OCI-LY3 (cell line): ENCODE data around the gene SYF2.
"Not testable (repeated sequence)": the region's sequence is repeated elsewhere in the genome, so short reads cannot be mapped to it uniquely, and the experiment has no call there.

Experiments used
- H2AFZ ChIP-seq: fragments of 200-600, 300-600 bp; shearing (Covaris generic); 2 replicates; pipeline ENCODE4 v1.6.0; 2014; ENCODE audit warnings: antibody characterized with exemption, low read depth, low read length
- H3K27ac ChIP-seq: fragments of 200-600, 300-600 bp; sonication (generic); 2 replicates; pipeline ENCODE4 v1.5.1; 2014; ENCODE audit warnings: mild to moderate bottlenecking, low read length, moderate library complexity, mixed read lengths
- H3K27me3 ChIP-seq: fragments of 200-600, 300-600 bp; sonication (generic); 2 replicates; pipeline ENCODE4 v1.6.1; 2014; ENCODE audit warnings: low read depth, low read length, mixed read lengths
- H3K36me3 ChIP-seq: fragments of 200-600, 300-600 bp; sonication (generic); replicated peaks from 2 replicates; pipeline ENCODE3; 2014; ENCODE audit warnings: low read depth, low read length, mixed read lengths
- H3K4me1 ChIP-seq: fragments of 300-600, 200-600 bp; sonication (generic); 2 replicates; pipeline ENCODE4 v1.6.1; 2014; ENCODE audit warnings: low read length, mixed read lengths
- H3K4me2 ChIP-seq: fragments of 200-600, 300-600 bp; sonication (generic); 2 replicates; pipeline ENCODE4 v1.6.1; 2014; ENCODE audit warnings: low read length, mixed read lengths
- H3K4me3 ChIP-seq: fragments of 300-600, 200-600 bp; sonication (generic); 2 replicates; pipeline ENCODE4 v1.5.1; 2014; ENCODE audit warnings: antibody characterized with exemption, mild to moderate bottlenecking, low read length, moderate library complexity
- H3K79me2 ChIP-seq: fragments of 300-600, 200-600 bp; shearing (Covaris generic); 2 replicates; pipeline ENCODE4 v1.6.1; 2014; ENCODE audit warnings: mild to moderate bottlenecking, low read length, mixed read lengths
- H3K9ac ChIP-seq: fragments of 300-600, 200-600 bp; shearing (Covaris generic); 2 replicates; pipeline ENCODE4 v1.6.0; 2014; ENCODE audit warnings: mild to moderate bottlenecking, low read length, moderate library complexity
- H3K9me3 ChIP-seq: fragments of 200-600, 300-600 bp; shearing (Covaris generic); 2 replicates; pipeline ENCODE4 v1.6.1; 2014; ENCODE audit warnings: low read length, mixed read lengths; ENCODE audit not compliant: insufficient read depth
- H4K20me1 ChIP-seq: fragments of 200-600, 300-600 bp; sonication (generic); 2 replicates; pipeline ENCODE4 v1.6.1; 2016; ENCODE audit warnings: low read length, mixed read lengths; ENCODE audit not compliant: insufficient read depth
- CTCF ChIP-seq: fragments of 200-600, 300-600 bp; sonication (generic); IDR thresholded peaks from 2 replicates; pipeline ENCODE4 v1.5.1; 2014; ENCODE audit warnings: antibody characterized with exemption, low read length, low read depth
- EZH2phosphoT487 ChIP-seq: fragments of 200-600 bp; shearing (Covaris generic); IDR thresholded peaks from 2 replicates; pipeline ENCODE4 v1.6.1; 2018; ENCODE audit warnings: antibody characterized with exemption, mixed run types, low read depth

The SYF2 gene

GRCh38 chr1:25243907-25244306 is 11.6 kb upstream of the SYF2 start:
- H3K9ac ChIP-seq = no peak overlapping the region

GRCh38 chr1:25239681-25240541 is 7.6 kb upstream of the SYF2 start:
- Histone ChIP-seq H3K4me1 (peaks cover 13% of the 10 kb centered on the region; the same call in 1 of the 2 replicates), H2AFZ (peak overlapping the region; percentile 81)

More at GRCh38 chr1:25243907-25244306, 11.6 kb upstream of the SYF2 start:
- Histone ChIP-seq H3K27me3 (no peaks in the 10 kb centered on the region), H3K4me3 (no peak overlapping the region), H3K4me2 (no peak overlapping the region), H3K36me3 (peaks cover 40% of the 10 kb centered on the region), H4K20me1 (peaks cover 19% of the 10 kb centered on the region), H2AFZ (no peak overlapping the region), H3K27ac (no peak overlapping the region), H3K9me3 (no peaks in the 10 kb centered on the region), H3K79me2 (peaks cover 35% of the 10 kb centered on the region), H3K4me1 (peaks cover 21% of the 10 kb centered on the region)
- TF ChIP-seq EZH2phosphoT487 = no peak
- no peak for TF ChIP-seq CTCF

GRCh38 chr1:25238046-25238445 is 5.7 kb upstream of the SYF2 start:
- Histone ChIP-seq H2AFZ (no peak overlapping the region), H3K9ac (no peak overlapping the region), H3K27me3 (no peaks in the 10 kb centered on the region), H3K9me3 (no peaks in the 10 kb centered on the region), H3K4me3 (no peak overlapping the region), H4K20me1 (no peaks in the 10 kb centered on the region), H3K4me1 (peaks cover 17% of the 10 kb centered on the region), H3K36me3 (peaks cover 7% of the 10 kb centered on the region), H3K4me2 (no peak overlapping the region), H3K27ac (no peak overlapping the region), H3K79me2 (peaks cover 4% of the 10 kb centered on the region)
- TF ChIP-seq CTCF (no peak), EZH2phosphoT487 (no peak)

More at GRCh38 chr1:25239681-25240541, 7.6 kb upstream of the SYF2 start:
- Histone ChIP-seq H3K9me3 (no peaks in the 10 kb centered on the region), H3K9ac (peak overlapping the region; percentile 68), H4K20me1 (0 out of 2 replicates have a peak, but pooled peaks cover 3% of the 10 kb centered on the region), H3K4me2 (peak overlapping the region; percentile 75), H3K36me3 (peaks cover 24% of the 10 kb centered on the region), H3K79me2 (peaks cover 12% of the 10 kb centered on the region), H3K27ac (peak overlapping the region; percentile 83), H3K4me3 (peak overlapping the region; percentile 84), H3K27me3 (no peaks in the 10 kb centered on the region)
- TF ChIP-seq CTCF (peak; percentile 33), EZH2phosphoT487 (no peak)

- not testable (repeated sequence) for H4K20me1 ChIP-seq, H3K9ac ChIP-seq, H3K27ac ChIP-seq, H3K4me3 ChIP-seq, H3K9me3 ChIP-seq, H2AFZ ChIP-seq, H3K27me3 ChIP-seq, H3K4me2 ChIP-seq, H3K36me3 ChIP-seq
- peaks cover 22% of the 10 kb centered on the region for H3K4me1 ChIP-seq
- peaks cover 20% of the 10 kb centered on the region for H3K79me2 ChIP-seq
Measured at GRCh38 chr1:25236261-25236660, 4.0 kb upstream of the SYF2 start.

GRCh38 chr1:25235411-25235810 is 3.1 kb upstream of the SYF2 start:
- not testable (repeated sequence) for H3K4me2 ChIP-seq, H3K36me3 ChIP-seq, H3K27ac ChIP-seq, H3K9me3 ChIP-seq, H3K27me3 ChIP-seq, H3K4me3 ChIP-seq, H3K9ac ChIP-seq, H2AFZ ChIP-seq, H4K20me1 ChIP-seq
- H3K79me2 ChIP-seq = peaks cover 23% of the 10 kb centered on the region
- peaks cover 18% of the 10 kb centered on the region for H3K4me1 ChIP-seq
